Heart left ventricle (tissue), 16 donors: ENCODE measurements around the gene NEDD9. TPM values are rescaled to one million over a fixed set of nuclear protein-coding genes. Genes with fewer than 3 reads are reported as not detected.

Experiments used
- ATAC-seq, 4 donors: fragments of 200-7000 bp; cut with Tn5 transposase; one replicate each; pipeline ENCODE4 v1.9.1; 2020 to 2022; ENCODE audit warnings: moderate library complexity in 4 of 4, mild to moderate bottlenecking in 3 of 4, moderate number of reproducible peaks in 1 of 4
- DNase-seq, 5 donors: peaks; one replicate each; pipeline ENCODE4 v3.0.0-alpha.2; 2020
- H3K27ac ChIP-seq, 12 donors: fragments of 200-600 bp; sonication (generic) in 4 of 12; one replicate each; pipeline versions ENCODE4 v1.5.0 to v1.8.0; 2016 to 2022; ENCODE audit warnings: mild to moderate bottlenecking in 2 of 12
- H3K27me3 ChIP-seq, 9 donors: fragments of 200-600 bp; sonication (generic) in 2 of 9; one replicate each; pipeline versions ENCODE4 v1.5.1 to v1.8.0; 2016 to 2022; ENCODE audit warnings: mild to moderate bottlenecking in 3 of 9
- H3K36me3 ChIP-seq, 9 donors: fragments of 200-600 bp; sonication (generic) in 2 of 9; one replicate each; pipeline versions ENCODE4 v1.5.0 to v1.8.0; 2018 to 2022; ENCODE audit warnings: mild to moderate bottlenecking in 2 of 9
- H3K4me1 ChIP-seq, 12 donors: fragments of 200-600 bp; sonication (generic) in 4 of 12; one replicate each; pipeline versions ENCODE4 v1.5.0 to v1.8.0; 2016 to 2022; ENCODE audit warnings: mild to moderate bottlenecking in 3 of 12
- H3K4me3 ChIP-seq, 12 donors: fragments of 200-600 bp; sonication (generic) in 4 of 12; one replicate each; pipeline versions ENCODE4 v1.5.0 to v1.8.0; 2017 to 2022; ENCODE audit warnings: mild to moderate bottlenecking in 9 of 12, moderate library complexity in 4 of 12
- H3K9me3 ChIP-seq, 12 donors: fragments of 200-600 bp; sonication (generic) in 4 of 12; one replicate each; pipeline versions ENCODE4 v1.5.0 to v1.8.0; 2016 to 2022; ENCODE audit warnings: mild to moderate bottlenecking in 1 of 12
- CTCF ChIP-seq, 12 donors: fragments of 200-600 bp; sonication (generic) in 4 of 12; IDR thresholded peaks; one replicate each; pipeline versions ENCODE4 v1.5.0 to v1.8.0; 2018 to 2022; ENCODE audit warnings: antibody characterized with exemption in 12 of 12, mild to moderate bottlenecking in 5 of 12
- POLR2A ChIP-seq, 2 donors: fragments of 450-650 bp; IDR thresholded peaks; one replicate each; pipeline ENCODE4 v1.6.1; 2017; ENCODE audit warnings: antibody characterized with exemption in 2 of 2, mild to moderate bottlenecking in 2 of 2, moderate library complexity in 2 of 2
- WGBS, 4 donors: extraction: QIAGEN DNeasy Blood & Tissue Kit in 2 of 4; methylation state at CpG; one replicate each; pipeline versions ENCODE4 v1.1.5 to v1.1.7; 2013 to 2018; 5-methylcytosine and 5-hydroxymethylcytosine counted together
- intact Hi-C, 10 donors: fragments of 100-400 bp; cut with DNase I; formaldehyde crosslinking; loops; one replicate each; pipeline versions ENCODE4 v1.11.1 to v1.14.2; 2022
- polyA plus RNA-seq, 2 donors: library from polyadenylated mRNA; stranded (reverse); fragments of 200-250 nt; gene quantifications; one replicate each; pipeline ENCODE4 v1.2.3, GENCODE V29; 2013
- total RNA-seq, 9 donors: library from RNA; depleted of rRNA in 2 of 9; stranded (reverse); fragments of >200 nt in 2 of 9; fragmentation: NEBNext Ultra II Directional in 3 of 9; extraction: Animal tissue kit (Norgen Biotek cat#: 25700) in 3 of 9; gene quantifications; one replicate each; pipeline versions ENCODE4 v1.1.0 to v1.2.4, GENCODE V29; 2016 to 2023
- donor health status: ischemic (EF 13 %, LVEDD 7.1; RV severe dilation, severe dysfunction).
- donor health status: healthy with polysubstance abuse.
- donor health status: DM: no; HTN: yes; CAD: no.
- donor health status: DM: no; HTN: no; CAD: no.
- donor health status: ischemic (EF 25% LVEDD 6.9; RV normal size, moderate dysfunction).
- donor health status: ischemic (EF 25% LVEDD 5.7; RV mildly dilated, moderate dysfunction).
- donor health status: healthy.
- donor health status: DM: yes; HTN: yes; CAD: no.
- donor health status: ischemic (EF 35%, LVEDD 5.7; RV mildly dilated, moderate dysfunction).
- donor health status: nonischemic (EF 11% LVEDD 7.7; RV severe dilation, severe dysfunction).
- donor health status: DM: yes; HTN: yes; CAD: no.
- donor health status: PGD.
- donor health status: ischemic (EF 29% LVEDD 5.4; RV normal size, mild dysfunction).
- donor health status: nonischemic (EF 23%, LVEDD 6.1; RV moderate dilation, normal function).

The NEDD9 gene
- total and polyA plus RNA-seq, 11 donors = 10.2 to 55.7 (median 20.9) TPM

GRCh38 chr6:11227698-11228097 lies 4.8 kb downstream of the NEDD9 start:
- no peak for DNase-seq
- no peaks in the 10 kb centered on the region for H3K27me3 ChIP-seq
- peaks cover 0 to 73% (median 12%) of the 10 kb centered on the region in 12 donors for H3K4me1 ChIP-seq
- H3K4me3 ChIP-seq = peak overlapping the region in 10 of 12 donors; percentile 50 to 84 (median 71)
- no peak for ATAC-seq
- WGBS, 4 donors = 63 to 76% (median 67%) methylated on average over 5 of the region's 5 CpGs
- no peaks in the 10 kb centered on the region for H3K36me3 ChIP-seq
- peak overlapping the region in 11 of 12 donors; percentile 40 to 94 (median 88) for H3K27ac ChIP-seq
- H3K9me3 ChIP-seq = no peaks in the 10 kb centered on the region
- TF ChIP-seq POLR2A (IDR thresholded peaks at IDR 0.05) (no peak), CTCF (IDR thresholded peaks at IDR 0.05) (no peak)
- intact Hi-C loops = loop anchor here in 1 of 10 donors (10.0 kb wide), 1 partner anchor 137 kb away; no protein-coding TSS in a partner anchor

- H3K4me3 ChIP-seq = peak overlapping the region in 2 of 12 donors; percentile 61 to 65
- 68 to 83% (median 78%) methylated on average over 3 of the region's 3 CpGs for WGBS, 4 donors
Observed at GRCh38 chr6:11226005-11226404, 6.5 kb downstream of the NEDD9 start.

GRCh38 chr6:11224966-11225463 lies 7.5 kb downstream of the NEDD9 start:
- 63 to 69% (median 66%) methylated on average over 4 of the region's 4 CpGs for WGBS, 4 donors
- TF ChIP-seq CTCF (IDR thresholded peaks at IDR 0.05) = no peak
- no peak for TF ChIP-seq POLR2A (IDR thresholded peaks at IDR 0.05)
- Histone ChIP-seq H3K27me3 (no peaks in the 10 kb centered on the region), H3K9me3 (no peaks in the 10 kb centered on the region), H3K27ac (peak overlapping the region in 11 of 12 donors; percentile 41 to 93 (median 80)), H3K4me1 (peaks cover 0 to 80% (median 25%) of the 10 kb centered on the region in 12 donors), H3K4me3 (peak overlapping the region in 7 of 12 donors; percentile 0 to 27 (median 19)), H3K36me3 (no peaks in the 10 kb centered on the region)
- intact Hi-C loops = loop anchor here in 1 of 10 donors (10.0 kb wide), 1 partner anchor 140 kb away; no protein-coding TSS in a partner anchor
- no peak for DNase-seq
- ATAC-seq = no peak

More at GRCh38 chr6:11226005-11226404, 6.5 kb downstream of the NEDD9 start:
- Histone ChIP-seq H3K36me3 (no peaks in the 10 kb centered on the region), H3K27me3 (no peaks in the 10 kb centered on the region), H3K27ac (peak overlapping the region in 6 of 12 donors; percentile 15 to 94 (median 84)), H3K4me1 (peaks cover 0 to 80% (median 20%) of the 10 kb centered on the region in 12 donors), H3K9me3 (no peaks in the 10 kb centered on the region)
- TF ChIP-seq CTCF (IDR thresholded peaks at IDR 0.05) (no peak), POLR2A (IDR thresholded peaks at IDR 0.05) (no peak)
- no peak for DNase-seq
- intact Hi-C loops = loop anchor here in 1 of 10 donors (10.0 kb wide), 1 partner anchor 139 kb away; no protein-coding TSS in a partner anchor
- ATAC-seq = no peak

- intact Hi-C loops = loop anchor here in 1 of 10 donors (10.0 kb wide), 1 partner anchor 140 kb away; no protein-coding TSS in a partner anchor
- Histone ChIP-seq H3K27me3 (no peaks in the 10 kb centered on the region), H3K36me3 (no peaks in the 10 kb centered on the region), H3K27ac (peak overlapping the region; percentile 34 to 93 (median 78)), H3K4me1 (peaks cover 0 to 80% (median 30%) of the 10 kb centered on the region in 12 donors), H3K4me3 (peak overlapping the region in 9 of 12 donors; percentile 0 to 27 (median 18)), H3K9me3 (no peaks in the 10 kb centered on the region)
- ATAC-seq (peak in 3 of 4 donors; percentile 3 to 35 (median 32)), DNase-seq (no peak)
- TF ChIP-seq POLR2A (IDR thresholded peaks at IDR 0.05) = no peak
- TF ChIP-seq CTCF (IDR thresholded peaks at IDR 0.05) = no peak
- 60 to 65% (median 62%) methylated on average over 9 of the region's 9 CpGs for WGBS, 4 donors
Observed at GRCh38 chr6:11224252-11224965, 8.1 kb downstream of the NEDD9 start.
